ENCODE measurements around the gene HPRT1. TPM values are rescaled to one million over a fixed set of nuclear protein-coding genes. Genes with fewer than 3 reads are reported as not detected.
A peak's percentile ranks its signal among the peaks of the same experiment; 100 is the strongest.

Gene HPRT1
- total RNA-seq, 1 experiment from 2014 or later: 48.0 TPM

DNA sequence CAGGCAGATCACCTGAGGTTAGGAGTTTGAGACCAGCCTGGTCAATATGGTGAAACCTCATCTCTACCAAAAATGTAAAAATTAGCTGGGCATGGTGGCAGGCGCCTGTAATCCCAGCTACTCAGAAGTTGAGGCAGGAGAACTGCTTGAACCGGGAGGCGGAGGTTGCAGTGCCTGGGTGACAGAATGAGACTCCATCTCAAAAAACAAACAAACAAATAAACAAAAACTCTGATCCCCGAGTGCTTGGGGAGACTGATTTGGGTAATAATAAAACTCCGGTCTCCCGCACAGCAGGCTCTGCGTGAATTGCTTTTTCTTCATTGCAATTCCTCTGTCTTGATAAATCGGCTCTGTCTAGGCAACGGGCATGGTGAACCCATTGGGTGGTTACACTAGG lies 73.4 kb downstream of the HPRT1 start:
- ChIA-PET CTCF (no interaction called here), POLR2A (no interaction called here)
- Mint-ChIP-seq H3K4me1 (ENCODE audit: low read depth, unreplicated experiment) (peaks cover 17% of the 10 kb centered on the region), H3K4me3 (ENCODE audit: unreplicated experiment) (no peak overlapping the region), H3K27ac (ENCODE audit: unreplicated experiment) (no peak overlapping the region), H3K9me3 (ENCODE audit: unreplicated experiment) (no peaks in the 10 kb centered on the region), H3K36me3 (ENCODE audit: insufficient read depth, unreplicated experiment) (peaks cover 9% of the 10 kb centered on the region), H3K27me3 (ENCODE audit: insufficient read depth, unreplicated experiment) (no peaks in the 10 kb centered on the region)
- no peak for DNase-seq
- H3K27me3 ChIP-seq (replicated peaks; ENCODE audit: control insufficient read depth, insufficient read depth, low read length): no peaks in the 10 kb centered on the region
- H3K4me1 ChIP-seq: peaks cover 10% of the 10 kb centered on the region
- no peaks in the 10 kb centered on the region for H3K36me3 ChIP-seq (ENCODE audit: control insufficient read depth, insufficient read depth, low read length)
- no TSS peak for BruUV-seq (replicated peaks)
- intact Hi-C loops (cut with micrococcal nuclease; ENCODE audit: unreplicated experiment): no loop called here
- no peak overlapping the region for H3K4me3 ChIP-seq (ENCODE audit: low read depth, low read length)
- no peak for TF ChIP-seq CTCF (IDR thresholded peaks at IDR 0.05; ENCODE audit: insufficient read depth in 1 of 2, low read depth in 1 of 2, low read length in 1 of 2, severe bottlenecking in 1 of 2, unreplicated experiment in 1 of 2)
- H3K9me3 ChIP-seq: no peaks in the 10 kb centered on the region

DNA sequence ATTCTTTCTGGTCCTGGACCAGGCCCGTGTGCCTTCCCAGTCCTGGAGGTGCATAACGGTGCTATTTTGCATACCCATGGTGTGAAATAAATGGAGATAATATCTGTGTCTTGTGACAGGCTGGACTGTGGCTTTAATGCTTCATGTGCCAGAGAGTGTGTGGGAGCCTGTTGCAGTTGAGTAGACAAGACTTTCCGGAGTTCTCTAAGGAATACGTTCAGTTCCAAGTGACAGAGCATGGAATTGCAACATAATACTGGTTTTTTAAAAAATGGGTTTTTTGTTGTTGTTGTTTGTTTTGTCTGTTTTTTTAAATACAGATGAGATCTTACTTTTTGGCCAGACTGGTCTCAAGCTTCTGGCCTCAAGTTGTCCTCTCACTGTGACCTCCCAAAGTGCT lies 74.0 kb downstream of the HPRT1 start:
- CTCF ChIA-PET: no interaction called here
- H3K4me3 Mint-ChIP-seq (ENCODE audit: unreplicated experiment): no peak overlapping the region
- Histone ChIP-seq H3K36me3 (ENCODE audit: control insufficient read depth, insufficient read depth, low read length) (no peaks in the 10 kb centered on the region), H3K4me3 (ENCODE audit: low read depth, low read length) (no peak overlapping the region), H3K4me1 (peaks cover 10% of the 10 kb centered on the region), H3K9me3 (no peaks in the 10 kb centered on the region), H3K27me3 (replicated peaks; ENCODE audit: control insufficient read depth, insufficient read depth, low read length) (no peaks in the 10 kb centered on the region)
- peaks cover 9% of the 10 kb centered on the region for H3K36me3 Mint-ChIP-seq (ENCODE audit: insufficient read depth, unreplicated experiment)
- DNase-seq: no peak
- no peaks in the 10 kb centered on the region for H3K27me3 Mint-ChIP-seq (ENCODE audit: insufficient read depth, unreplicated experiment)
- intact Hi-C loops (cut with micrococcal nuclease; ENCODE audit: unreplicated experiment): no loop called here
- TF ChIP-seq CTCF (IDR thresholded peaks at IDR 0.05; ENCODE audit: insufficient read depth in 1 of 2, low read depth in 1 of 2, low read length in 1 of 2, severe bottlenecking in 1 of 2, unreplicated experiment in 1 of 2): no peak
- no peak overlapping the region for H3K27ac Mint-ChIP-seq (ENCODE audit: unreplicated experiment)
- no peaks in the 10 kb centered on the region for H3K9me3 Mint-ChIP-seq (ENCODE audit: unreplicated experiment)
- BruUV-seq (replicated peaks): no TSS peak
- POLR2A ChIA-PET: no interaction called here
- H3K4me1 Mint-ChIP-seq (ENCODE audit: low read depth, unreplicated experiment): peaks cover 17% of the 10 kb centered on the region

DNA sequence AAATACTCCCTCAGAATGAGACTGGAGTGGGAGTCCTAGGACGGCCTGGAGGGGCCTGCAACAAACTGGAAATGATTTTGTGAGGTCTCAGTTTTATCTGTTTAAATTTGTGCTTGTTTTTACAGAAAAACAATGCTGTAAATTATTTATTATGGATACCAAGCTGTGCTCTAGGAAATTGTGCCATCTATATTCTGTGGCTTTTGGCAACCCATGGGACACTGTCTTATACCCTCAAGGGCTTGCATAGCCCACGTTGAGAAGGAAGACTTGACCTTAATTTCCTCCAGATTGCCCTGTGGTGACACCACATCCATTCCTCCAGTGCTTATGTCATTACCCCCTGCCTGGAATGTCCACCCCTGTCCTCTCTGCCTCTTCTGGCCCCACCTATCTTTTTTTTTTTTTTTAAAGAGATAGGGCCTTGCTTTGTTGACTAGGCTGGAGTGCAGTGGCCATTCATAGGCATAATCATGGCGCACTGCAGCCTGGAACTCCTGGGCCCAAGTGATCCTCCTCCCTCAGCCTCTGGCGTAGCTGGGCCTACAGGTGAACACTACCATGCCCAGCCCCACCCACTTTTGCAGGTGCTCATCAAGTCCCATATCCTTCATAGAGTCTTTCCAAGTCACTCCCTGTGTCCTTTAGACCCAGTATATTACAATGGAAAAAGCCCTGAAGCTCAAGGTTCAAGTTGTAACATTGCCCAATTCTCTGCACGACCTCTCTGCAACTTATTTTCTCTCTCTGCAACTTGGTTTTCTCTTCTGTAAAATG lies 77.4 kb downstream of the HPRT1 start:
- peak overlapping the region; percentile 94 for H3K27ac Mint-ChIP-seq (ENCODE audit: unreplicated experiment)
- no peaks in the 10 kb centered on the region for H3K27me3 ChIP-seq (replicated peaks; ENCODE audit: control insufficient read depth, insufficient read depth, low read length)
- intact Hi-C loops (cut with micrococcal nuclease; ENCODE audit: unreplicated experiment): no loop called here
- ChIA-PET CTCF (interaction anchor here (0.7 kb wide), 1 partner anchor 400 kb away, joined by 3 read pairs; no protein-coding TSS in a partner anchor), POLR2A (interaction anchor here (0.5 kb wide), 1 partner anchor 23 kb away, joined by 6 read pairs; no protein-coding TSS in a partner anchor)
- H3K9me3 Mint-ChIP-seq (ENCODE audit: unreplicated experiment): no peaks in the 10 kb centered on the region
- H3K36me3 ChIP-seq (ENCODE audit: control insufficient read depth, insufficient read depth, low read length): no peaks in the 10 kb centered on the region
- H3K4me1 ChIP-seq: peaks cover 10% of the 10 kb centered on the region
- H3K9me3 ChIP-seq: no peaks in the 10 kb centered on the region
- H3K4me3 ChIP-seq (ENCODE audit: low read depth, low read length): no peak overlapping the region
- H3K27me3 Mint-ChIP-seq (ENCODE audit: insufficient read depth, unreplicated experiment): no peaks in the 10 kb centered on the region
- peaks cover 17% of the 10 kb centered on the region for H3K4me1 Mint-ChIP-seq (ENCODE audit: low read depth, unreplicated experiment)
- DNase-seq: peak; percentile 39 to 52
- peaks cover 9% of the 10 kb centered on the region for H3K36me3 Mint-ChIP-seq (ENCODE audit: insufficient read depth, unreplicated experiment)
- no peak for TF ChIP-seq CTCF (IDR thresholded peaks at IDR 0.05; ENCODE audit: insufficient read depth in 1 of 2, low read depth in 1 of 2, low read length in 1 of 2, severe bottlenecking in 1 of 2, unreplicated experiment in 1 of 2)
- peak overlapping the region; percentile 38 for H3K4me3 Mint-ChIP-seq (ENCODE audit: unreplicated experiment)
- BruUV-seq (replicated peaks): no TSS peak
